Measurements from ENCODE around the gene OXER1. TPM values are rescaled to one million over a fixed set of nuclear protein-coding genes. Genes with fewer than 3 reads are reported as not detected.

Gene OXER1
- total and polyA plus RNA-seq, 2 of the 13 experiments (the other 11 are each of a cell fraction or from before 2014, with no cell fraction given): 8.0 to 9.0 TPM

DNA sequence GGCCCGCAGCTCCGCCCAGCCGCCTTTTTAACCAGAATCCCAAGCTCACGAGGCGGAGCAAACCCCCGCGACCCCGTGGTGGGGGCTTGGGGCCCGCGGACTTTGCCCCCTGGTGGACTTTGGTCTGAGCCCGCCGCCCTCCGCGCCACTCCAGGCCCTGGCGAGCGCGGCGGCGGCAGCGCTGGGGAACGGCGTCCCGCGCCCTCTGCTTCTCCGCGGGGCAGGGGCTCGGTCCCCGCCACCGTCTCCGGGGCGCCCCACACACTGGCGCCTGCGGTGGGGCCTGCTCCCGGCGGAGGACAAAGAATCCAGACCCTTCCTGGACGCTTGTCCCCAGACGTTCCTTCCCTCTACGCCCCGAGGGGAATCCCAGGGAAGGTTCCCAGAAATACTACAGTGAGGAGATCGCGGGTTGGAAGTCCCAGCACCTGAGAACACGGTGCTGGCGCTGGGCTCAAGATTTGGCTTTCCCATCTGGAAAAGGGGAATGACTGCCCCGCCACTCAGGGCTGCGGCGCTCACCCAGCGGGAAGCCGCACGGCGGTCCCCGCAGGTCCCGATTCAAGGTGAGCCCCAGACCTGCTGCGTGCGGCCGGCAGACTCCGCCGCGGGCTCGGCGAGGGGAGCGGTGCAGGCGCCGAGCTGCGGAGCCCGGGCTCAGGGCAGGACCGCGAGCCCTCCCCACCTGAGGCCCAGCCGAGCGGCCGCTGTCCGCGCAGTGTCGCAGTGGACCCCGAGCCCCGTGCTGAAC lies 28.8 kb upstream of the OXER1 start, which contains the start of gene HAAO (continued):
- TF ChIP-seq ZNF407 (CRISPR knock-in tag; IDR thresholded peaks at IDR 0.05; ENCODE audit: not compliant biosample characterization) (peak; percentile 72), SRSF1 (optimal IDR thresholded peaks at IDR 0.05; ENCODE audit: low read depth, low read length) (peak; percentile 99), NFE2L1 (CRISPR knock-in tag; IDR thresholded peaks at IDR 0.05; ENCODE audit: borderline replicate concordance) (no peak), KMT2A (CRISPR knock-in tag; IDR thresholded peaks at IDR 0.05) (peak; percentile 96), ZFP36L1 (CRISPR knock-in tag; IDR thresholded peaks at IDR 0.05) (peak; percentile 79; the same call in 1 of the 2 replicates), ARHGAP35 (CRISPR knock-in tag; IDR thresholded peaks at IDR 0.05; ENCODE audit: borderline replicate concordance) (peak; percentile 69), SRSF4 (IDR thresholded peaks at IDR 0.05; ENCODE audit: low read depth, low read length, poor library complexity, severe bottlenecking) (peak; percentile 72), JARID2 (CRISPR knock-in tag; IDR thresholded peaks at IDR 0.05; ENCODE audit: insufficient replicate concordance) (no peak), STAG1 (CRISPR knock-in tag; IDR thresholded peaks at IDR 0.05) (peak; percentile 23), ZNF652 (CRISPR knock-in tag; IDR thresholded peaks at IDR 0.05; ENCODE audit: borderline replicate concordance, low read depth) (0 out of 2 replicates have a peak, but pooled peaks have one; percentile 28), SPEN (CRISPR knock-in tag; IDR thresholded peaks at IDR 0.05; ENCODE audit: low read depth) (peak; percentile 97), MEIS2 (CRISPR knock-in tag; IDR thresholded peaks at IDR 0.05) (peak; percentile 98), ZNF451 (CRISPR knock-in tag; IDR thresholded peaks at IDR 0.05) (peak; percentile 96), NFIC (IDR thresholded peaks at IDR 0.05; ENCODE audit: low read length) (no peak; the same call in 1 of the 2 replicates)
- TF ChIP-seq, protein P1, sequence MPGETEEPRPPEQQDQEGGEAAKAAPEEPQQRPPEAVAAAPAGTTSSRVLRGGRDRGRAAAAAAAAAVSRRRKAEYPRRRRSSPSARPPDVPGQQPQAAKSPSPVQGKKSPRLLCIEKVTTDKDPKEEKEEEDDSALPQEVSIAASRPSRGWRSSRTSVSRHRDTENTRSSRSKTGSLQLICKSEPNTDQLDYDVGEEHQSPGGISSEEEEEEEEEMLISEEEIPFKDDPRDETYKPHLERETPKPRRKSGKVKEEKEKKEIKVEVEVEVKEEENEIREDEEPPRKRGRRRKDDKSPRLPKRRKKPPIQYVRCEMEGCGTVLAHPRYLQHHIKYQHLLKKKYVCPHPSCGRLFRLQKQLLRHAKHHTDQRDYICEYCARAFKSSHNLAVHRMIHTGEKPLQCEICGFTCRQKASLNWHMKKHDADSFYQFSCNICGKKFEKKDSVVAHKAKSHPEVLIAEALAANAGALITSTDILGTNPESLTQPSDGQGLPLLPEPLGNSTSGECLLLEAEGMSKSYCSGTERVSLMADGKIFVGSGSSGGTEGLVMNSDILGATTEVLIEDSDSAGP (CRISPR knock-in tag; IDR thresholded peaks at IDR 0.05; ENCODE audit: borderline replicate concordance): peak; percentile 95
